ENCODE measurements around the gene HES4. TPM values are rescaled to one million over a fixed set of nuclear protein-coding genes. Genes with fewer than 3 reads are reported as not detected.

The HES4 gene
- polyA plus RNA-seq, 1 donor (not counting 4 experiments of a cell fraction or from before 2014, with no cell fraction given), result 3.0 TPM

- Histone ChIP-seq H3K79me2 (ENCODE audit: control insufficient read depth, insufficient read depth, low read length) (no peaks in the 10 kb centered on the region), H3K27me3 (ENCODE audit: control insufficient read depth, extremely low read depth, insufficient read depth, low read length) (peaks cover 29% of the 10 kb centered on the region), H3K4me3 (ENCODE audit: control insufficient read depth in 2 of 3, extremely low read depth in 1 of 3, insufficient read depth in 2 of 3, low read depth in 1 of 3, low read length in 3 of 3) (no peak overlapping the region), H4K20me1 (ENCODE audit: control insufficient read depth, extremely low read depth, insufficient read depth, low read length) (no peaks in the 10 kb centered on the region), H2AFZ (ENCODE audit: control insufficient read depth, low read length) (no peak overlapping the region), H3K9me1 (ENCODE audit: control insufficient read depth, extremely low read depth, insufficient read depth, low read length) (no peaks in the 10 kb centered on the region), H3K4me1 (ENCODE audit: control insufficient read depth, extremely low read depth, insufficient read depth, low read length) (peaks cover 28% of the 10 kb centered on the region), H3K4me2 (ENCODE audit: control insufficient read depth, extremely low read depth, insufficient read depth, low read depth, low read length) (peak overlapping the region; percentile 44), H3K9ac (ENCODE audit: control insufficient read depth, extremely low read depth, insufficient read depth, low read length) (no peak overlapping the region), H3K27ac (ENCODE audit: control insufficient read depth, insufficient read depth, low read length) (peak overlapping the region; percentile 30), H3K9me3 (ENCODE audit: control insufficient read depth, low read depth, low read length) (no peaks in the 10 kb centered on the region), H3K36me3 (ENCODE audit: control insufficient read depth in 2 of 2, extremely low read depth in 1 of 2, insufficient read depth in 2 of 2, low read length in 2 of 2) (no peaks in the 10 kb centered on the region)
- dilution Hi-C loops (cut with MboI; ENCODE audit: extremely low pct_ligation_motif_present, low sequenced_read_pairs), result no loop called here
- no peak for TF ChIP-seq CTCF (optimal IDR thresholded peaks at IDR 0.05 in 1 of 3, IDR thresholded peaks at IDR 0.05 in 1 of 3, conservative IDR thresholded peaks at IDR 0.05 in 1 of 3; ENCODE audit: extremely low read depth in 1 of 3, insufficient read depth in 2 of 3, low read length in 3 of 3)
- no peak for TF ChIP-seq EZH2 (IDR thresholded peaks at IDR 0.05; ENCODE audit: low read length)
- DNase-seq (ENCODE audit: low read depth, low spot score), result no peak
- peak; percentile 83 for FAIRE-seq
Observed at GRCh38 chr1:1003618-1004419, 3.9 kb upstream of the HES4 start.

GRCh38 chr1:1001057-1001783, 1.3 kb upstream of the HES4 start:
- DNase-seq (ENCODE audit: low read depth, low spot score), result no peak
- peak overlapping the region; percentile 91 for H3K9ac ChIP-seq (ENCODE audit: control insufficient read depth, extremely low read depth, insufficient read depth, low read length)

More at GRCh38 chr1:1001057-1001783, 1.3 kb upstream of the HES4 start:
- Histone ChIP-seq H4K20me1 (ENCODE audit: control insufficient read depth, extremely low read depth, insufficient read depth, low read length) (peaks cover 5% of the 10 kb centered on the region), H3K9me3 (ENCODE audit: control insufficient read depth, low read depth, low read length) (no peaks in the 10 kb centered on the region), H3K4me2 (ENCODE audit: control insufficient read depth, extremely low read depth, insufficient read depth, low read depth, low read length) (peak overlapping the region; percentile 82), H2AFZ (ENCODE audit: control insufficient read depth, low read length) (peak overlapping the region; percentile 6), H3K36me3 (ENCODE audit: control insufficient read depth in 2 of 2, extremely low read depth in 1 of 2, insufficient read depth in 2 of 2, low read length in 2 of 2) (no peaks in the 10 kb centered on the region), H3K4me1 (ENCODE audit: control insufficient read depth, extremely low read depth, insufficient read depth, low read length) (peaks cover 19% of the 10 kb centered on the region), H3K27ac (ENCODE audit: control insufficient read depth, insufficient read depth, low read length) (peak overlapping the region; percentile 86), H3K79me2 (ENCODE audit: control insufficient read depth, insufficient read depth, low read length) (no peaks in the 10 kb centered on the region), H3K9me1 (ENCODE audit: control insufficient read depth, extremely low read depth, insufficient read depth, low read length) (no peaks in the 10 kb centered on the region), H3K4me3 (ENCODE audit: control insufficient read depth in 2 of 3, extremely low read depth in 1 of 3, insufficient read depth in 2 of 3, low read depth in 1 of 3, low read length in 3 of 3) (peak overlapping the region; percentile 59 to 80 (median 66)), H3K27me3 (ENCODE audit: control insufficient read depth, extremely low read depth, insufficient read depth, low read length) (peaks cover 36% of the 10 kb centered on the region)
- dilution Hi-C loops (cut with MboI; ENCODE audit: extremely low pct_ligation_motif_present, low sequenced_read_pairs), result no loop called here
- TF ChIP-seq EZH2 (IDR thresholded peaks at IDR 0.05; ENCODE audit: low read length), result no peak
- FAIRE-seq, result no peak
